Measurements from ENCODE around the gene ELP1. TPM values are rescaled to one million over a fixed set of nuclear protein-coding genes. Genes with fewer than 3 reads are reported as not detected.
"Not testable (repeated sequence)": the region's sequence is repeated elsewhere in the genome, so short reads cannot be mapped to it uniquely, and the experiment has no call there.

ELP1 gene
- total and polyA plus RNA-seq, 5 donors from 2014 or later: 13.7 to 24.9 (median 20.0) TPM

DNA sequence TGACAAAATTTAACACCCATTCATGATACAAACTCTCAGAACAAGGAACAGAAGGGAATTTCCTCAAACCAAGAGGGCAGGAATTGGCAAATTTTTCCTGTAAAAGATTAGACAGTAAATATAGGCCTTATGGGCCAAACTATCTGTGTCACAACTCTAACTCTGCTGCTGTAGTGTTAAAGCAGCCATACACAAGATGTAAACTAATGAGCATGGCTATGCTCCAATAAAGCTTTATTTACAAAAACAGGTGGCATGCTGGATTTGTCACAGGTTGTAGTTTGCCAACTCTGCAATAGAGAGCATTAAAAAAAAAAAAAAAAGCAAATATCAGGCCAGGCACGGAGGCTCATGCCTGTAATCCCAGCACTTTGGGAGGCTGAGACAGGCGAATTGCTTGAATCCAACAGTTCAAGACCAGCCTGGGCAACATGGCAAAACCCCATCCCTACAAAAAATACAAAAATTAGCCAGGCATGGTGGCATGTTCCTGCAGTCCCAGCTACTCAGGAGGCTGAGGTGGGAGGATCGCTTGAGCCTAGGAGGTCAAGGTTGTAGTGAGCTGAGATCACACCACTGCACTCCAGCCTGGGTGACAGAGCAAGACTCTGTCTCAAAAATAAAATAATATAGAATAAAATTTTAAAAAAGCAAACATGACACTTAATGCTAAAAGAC is 47.2 kb downstream of the ELP1 start:
- H3K27me3 ChIP-seq (ENCODE audit: control insufficient read depth, insufficient read depth, low read length); H3K9me3 ChIP-seq (ENCODE audit: control insufficient read depth in 2 of 2, low read length in 2 of 2); H3K9me3 Mint-ChIP-seq; H3K27ac Mint-ChIP-seq; H3K4me3 ChIP-seq (ENCODE audit: low read depth, low read length); H3K4me3 Mint-ChIP-seq; DNase-seq; H3K27ac ChIP-seq (ENCODE audit: insufficient read depth, low read length, poor library complexity, severe bottlenecking); ATAC-seq (ENCODE audit: low read depth in 2 of 2); H3K4me1 Mint-ChIP-seq; H3K4me1 ChIP-seq (ENCODE audit: control insufficient read depth, insufficient read depth, low read length, poor library complexity, severe bottlenecking); H3K27me3 Mint-ChIP-seq: not testable (repeated sequence)
- H3K36me3 ChIP-seq (ENCODE audit: control insufficient read depth, insufficient read depth, low read length): peaks cover 55% of the 10 kb centered on the region
- peaks cover 58% of the 10 kb centered on the region for H3K36me3 Mint-ChIP-seq

DNA sequence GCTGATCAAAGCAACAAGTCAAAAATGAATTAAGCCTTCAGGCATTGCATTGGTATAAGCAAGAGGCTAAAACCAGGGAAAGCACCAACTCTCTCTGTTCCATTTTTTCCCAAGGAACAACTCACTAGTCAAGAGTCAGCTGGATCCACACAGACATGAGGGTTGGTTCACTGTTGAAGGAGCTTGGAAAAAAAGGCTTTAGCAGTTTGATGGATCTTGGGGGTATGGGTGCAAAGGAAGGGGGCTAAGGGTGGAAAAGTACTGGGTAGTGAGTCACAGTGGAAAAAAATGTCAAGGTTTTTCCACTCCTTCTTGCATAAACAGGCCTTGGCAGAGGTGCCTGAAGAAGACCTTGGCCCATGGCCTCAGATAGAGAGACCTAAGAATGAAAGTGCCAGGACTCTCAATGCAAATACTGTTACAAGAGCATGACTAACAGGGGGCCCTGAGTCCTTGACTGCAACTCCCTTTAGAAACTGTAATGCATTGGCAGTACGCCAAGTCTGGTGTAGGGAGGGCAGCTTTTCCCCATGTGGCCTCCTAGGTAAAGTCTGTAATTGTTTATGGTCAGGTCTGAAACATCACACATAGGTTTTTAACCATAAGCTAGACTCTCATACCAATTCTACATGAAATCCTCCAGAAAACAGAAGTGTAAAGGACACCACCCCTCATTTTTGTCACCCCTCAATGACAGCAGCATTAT is 48.1 kb downstream of the ELP1 start:
- H3K27ac ChIP-seq (ENCODE audit: insufficient read depth, low read length, poor library complexity, severe bottlenecking): no peak overlapping the region
- H3K4me1 ChIP-seq (ENCODE audit: control insufficient read depth, insufficient read depth, low read length, poor library complexity, severe bottlenecking): no peaks in the 10 kb centered on the region
- H3K9me3 ChIP-seq (ENCODE audit: control insufficient read depth in 2 of 2, low read length in 2 of 2): no peaks in the 10 kb centered on the region
- ATAC-seq (ENCODE audit: low read depth in 2 of 2) (no peak), DNase-seq (peak in 1 of 3 donors; percentile 10)
- H3K4me3 Mint-ChIP-seq: no peak overlapping the region
- peaks cover 52% of the 10 kb centered on the region for H3K36me3 Mint-ChIP-seq
- H3K36me3 ChIP-seq (ENCODE audit: control insufficient read depth, insufficient read depth, low read length): peaks cover 49% of the 10 kb centered on the region
- no peaks in the 10 kb centered on the region for H3K27me3 ChIP-seq (ENCODE audit: control insufficient read depth, insufficient read depth, low read length)
- no peak overlapping the region for H3K4me3 ChIP-seq (ENCODE audit: low read depth, low read length)
- peaks cover 6 to 8% (median 7%) of the 10 kb centered on the region in 4 donors for H3K4me1 Mint-ChIP-seq
- H3K27me3 Mint-ChIP-seq: no peaks in the 10 kb centered on the region
- H3K27ac Mint-ChIP-seq: peak overlapping the region in 2 of 3 donors; percentile 24 to 36
- peaks cover 0 to 1% (median 0%) of the 10 kb centered on the region in 7 donors for H3K9me3 Mint-ChIP-seq

DNA sequence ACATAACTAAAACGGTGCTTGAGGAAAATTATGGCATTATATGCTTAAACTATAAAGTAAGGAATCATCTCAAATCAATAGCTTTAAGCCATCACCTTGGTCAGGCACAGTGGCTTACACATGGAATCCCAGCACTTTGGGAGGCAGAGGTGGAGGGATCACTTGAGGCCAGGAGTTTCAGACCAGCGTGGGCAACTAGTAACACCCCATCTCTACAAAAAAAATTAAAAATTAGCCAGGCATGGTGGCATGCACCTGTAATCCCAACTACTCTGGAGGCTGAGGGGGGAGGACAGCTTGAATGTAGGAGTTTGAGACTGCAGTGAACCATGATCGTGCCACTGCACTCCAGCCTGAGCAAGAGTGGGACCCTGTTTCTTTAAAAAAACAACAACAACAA is 49.2 kb downstream of the ELP1 start:
- ATAC-seq (ENCODE audit: low read depth in 2 of 2) (no peak), DNase-seq (no peak)
- Histone ChIP-seq H3K36me3 (ENCODE audit: control insufficient read depth, insufficient read depth, low read length) (peaks cover 48% of the 10 kb centered on the region), H3K4me1 (ENCODE audit: control insufficient read depth, insufficient read depth, low read length, poor library complexity, severe bottlenecking) (no peaks in the 10 kb centered on the region), H3K4me3 (ENCODE audit: low read depth, low read length) (no peak overlapping the region), H3K27ac (ENCODE audit: insufficient read depth, low read length, poor library complexity, severe bottlenecking) (no peak overlapping the region), H3K9me3 (ENCODE audit: control insufficient read depth in 2 of 2, low read length in 2 of 2) (no peaks in the 10 kb centered on the region), H3K27me3 (ENCODE audit: control insufficient read depth, insufficient read depth, low read length) (no peaks in the 10 kb centered on the region)
- H3K36me3 Mint-ChIP-seq: peaks cover 53% of the 10 kb centered on the region
- no peak overlapping the region for H3K27ac Mint-ChIP-seq
- no peaks in the 10 kb centered on the region for H3K27me3 Mint-ChIP-seq
- H3K4me1 Mint-ChIP-seq: peaks cover 6 to 8% (median 7%) of the 10 kb centered on the region in 4 donors
- H3K9me3 Mint-ChIP-seq: peaks cover 0 to 1% (median 0%) of the 10 kb centered on the region in 7 donors
- no peak overlapping the region for H3K4me3 Mint-ChIP-seq

DNA sequence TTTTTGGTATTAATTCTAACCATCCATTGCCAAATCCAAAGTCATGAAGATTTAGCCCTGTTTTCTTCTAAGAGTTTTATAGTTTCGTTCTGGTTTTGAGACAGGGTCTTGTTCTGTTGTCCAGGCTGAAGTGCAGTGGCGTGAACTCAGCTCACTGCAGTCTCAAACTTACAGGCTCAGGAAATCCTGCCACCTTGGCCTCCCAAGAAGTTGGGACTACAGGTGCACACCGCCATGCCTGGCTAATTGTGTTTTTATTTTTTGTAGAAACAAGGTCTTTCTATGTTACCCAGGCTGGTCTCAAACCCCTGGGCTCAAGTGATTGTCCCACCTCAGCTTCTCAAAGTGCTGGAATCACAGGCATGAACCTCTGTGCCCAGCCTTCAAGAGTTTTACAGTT is 50.8 kb downstream of the ELP1 start:
- Mint-ChIP-seq H3K4me1 (peaks cover 6 to 8% (median 7%) of the 10 kb centered on the region in 4 donors), H3K9me3 (peaks cover 0 to 1% (median 0%) of the 10 kb centered on the region in 7 donors), H3K36me3 (peaks cover 62% of the 10 kb centered on the region), H3K27ac (no peak overlapping the region), H3K4me3 (no peak overlapping the region), H3K27me3 (no peaks in the 10 kb centered on the region)
- no peaks in the 10 kb centered on the region for H3K4me1 ChIP-seq (ENCODE audit: control insufficient read depth, insufficient read depth, low read length, poor library complexity, severe bottlenecking)
- peaks cover 49% of the 10 kb centered on the region for H3K36me3 ChIP-seq (ENCODE audit: control insufficient read depth, insufficient read depth, low read length)
- H3K27ac ChIP-seq (ENCODE audit: insufficient read depth, low read length, poor library complexity, severe bottlenecking): no peak overlapping the region
- DNase-seq (no peak), ATAC-seq (ENCODE audit: low read depth in 2 of 2) (no peak)
- H3K27me3 ChIP-seq (ENCODE audit: control insufficient read depth, insufficient read depth, low read length): no peaks in the 10 kb centered on the region
- no peaks in the 10 kb centered on the region for H3K9me3 ChIP-seq (ENCODE audit: control insufficient read depth in 2 of 2, low read length in 2 of 2)
- H3K4me3 ChIP-seq (ENCODE audit: low read depth, low read length): no peak overlapping the region

DNA sequence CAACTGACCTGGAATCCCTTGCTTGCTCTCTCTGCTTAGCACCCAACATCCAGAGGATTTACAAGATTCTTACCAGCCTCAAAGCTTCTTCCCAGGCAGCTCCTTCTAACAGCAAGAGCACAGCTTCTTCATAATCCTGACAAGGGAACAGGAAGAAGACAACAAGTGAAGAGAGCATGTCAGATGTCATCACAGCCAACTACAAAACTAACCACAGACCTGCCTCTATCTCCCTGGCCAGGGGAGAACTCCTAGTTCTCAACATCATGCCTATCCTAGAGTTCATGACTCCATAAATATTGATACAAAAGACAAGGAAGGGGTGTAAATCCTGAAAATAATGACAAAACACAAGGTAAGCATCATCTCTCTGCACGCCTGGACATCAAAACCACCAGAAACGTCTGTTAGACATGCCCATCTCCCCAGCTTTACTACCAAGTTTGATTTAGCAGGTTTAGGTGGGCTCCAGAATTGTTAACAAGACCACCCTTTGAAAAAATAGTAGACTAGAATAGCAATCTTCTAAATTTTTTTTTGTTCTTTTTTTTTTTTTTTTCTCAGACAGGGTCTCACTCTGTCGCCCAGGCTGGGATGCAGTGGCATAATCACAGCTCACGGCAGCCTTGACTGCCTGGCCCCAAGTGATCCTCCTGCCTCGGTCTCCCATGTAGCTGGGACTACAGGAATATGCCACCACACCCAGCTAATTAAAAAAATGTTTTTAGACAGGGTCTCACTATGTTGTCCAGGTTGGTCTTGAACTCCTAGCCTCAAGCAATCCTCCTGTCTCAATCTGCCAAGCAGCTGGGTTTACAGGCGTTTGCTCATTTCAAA is 51.7 kb downstream of the ELP1 start:
- no peaks in the 10 kb centered on the region for H3K27me3 Mint-ChIP-seq
- ATAC-seq (ENCODE audit: low read depth in 2 of 2) (no peak), DNase-seq (no peak)
- peak overlapping the region in 1 of 3 donors; percentile 61 for H3K27ac Mint-ChIP-seq
- Histone ChIP-seq H3K36me3 (ENCODE audit: control insufficient read depth, insufficient read depth, low read length) (peaks cover 51% of the 10 kb centered on the region), H3K9me3 (ENCODE audit: control insufficient read depth in 2 of 2, low read length in 2 of 2) (no peaks in the 10 kb centered on the region), H3K4me1 (ENCODE audit: control insufficient read depth, insufficient read depth, low read length, poor library complexity, severe bottlenecking) (no peaks in the 10 kb centered on the region), H3K27ac (ENCODE audit: insufficient read depth, low read length, poor library complexity, severe bottlenecking) (no peak overlapping the region), H3K27me3 (ENCODE audit: control insufficient read depth, insufficient read depth, low read length) (no peaks in the 10 kb centered on the region), H3K4me3 (ENCODE audit: low read depth, low read length) (no peak overlapping the region)
- H3K9me3 Mint-ChIP-seq: peaks cover 0 to 1% (median 0%) of the 10 kb centered on the region in 7 donors
- no peak overlapping the region for H3K4me3 Mint-ChIP-seq
- peaks cover 66% of the 10 kb centered on the region for H3K36me3 Mint-ChIP-seq
- peaks cover 6 to 8% (median 7%) of the 10 kb centered on the region in 4 donors for H3K4me1 Mint-ChIP-seq

DNA sequence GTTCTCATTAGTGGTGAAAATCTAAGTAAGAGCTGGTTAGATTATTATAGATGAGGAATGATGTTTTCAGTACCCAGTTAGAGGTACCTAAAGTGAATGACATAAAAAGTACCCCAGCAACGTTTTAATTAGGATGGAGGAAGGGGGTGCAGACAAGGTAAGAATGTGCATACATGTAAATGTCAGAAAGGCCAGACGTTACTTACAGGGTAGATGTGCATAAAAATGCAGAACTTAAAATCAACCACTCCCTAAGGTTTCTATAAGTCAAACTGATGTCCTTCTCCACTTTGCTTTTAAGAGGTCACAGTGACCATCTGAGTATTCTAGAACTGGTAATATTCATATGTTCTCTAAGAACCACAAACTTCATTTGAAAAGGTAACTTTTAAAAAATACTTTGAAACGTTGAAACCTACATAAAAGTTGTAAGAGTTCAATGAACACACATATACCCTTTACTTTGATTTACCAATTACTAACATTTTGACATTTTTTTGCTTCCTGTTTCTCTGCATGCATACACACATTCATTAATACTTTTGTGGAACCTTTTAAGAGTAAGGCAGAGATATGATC is 53.1 kb downstream of the ELP1 start:
- Mint-ChIP-seq H3K36me3 (peaks cover 69% of the 10 kb centered on the region), H3K4me1 (peaks cover under 1 to 6% (median 2%) of the 10 kb centered on the region in 4 donors), H3K9me3 (peaks cover 0 to 1% (median 0%) of the 10 kb centered on the region in 7 donors), H3K27ac (no peak overlapping the region), H3K4me3 (no peak overlapping the region), H3K27me3 (no peaks in the 10 kb centered on the region)
- H3K27ac ChIP-seq (ENCODE audit: insufficient read depth, low read length, poor library complexity, severe bottlenecking): no peak overlapping the region
- H3K9me3 ChIP-seq (ENCODE audit: control insufficient read depth in 2 of 2, low read length in 2 of 2): no peaks in the 10 kb centered on the region
- H3K27me3 ChIP-seq (ENCODE audit: control insufficient read depth, insufficient read depth, low read length): no peaks in the 10 kb centered on the region
- peaks cover 61% of the 10 kb centered on the region for H3K36me3 ChIP-seq (ENCODE audit: control insufficient read depth, insufficient read depth, low read length)
- ATAC-seq (ENCODE audit: low read depth in 2 of 2) (no peak), DNase-seq (no peak)
- no peak overlapping the region for H3K4me3 ChIP-seq (ENCODE audit: low read depth, low read length)
- H3K4me1 ChIP-seq (ENCODE audit: control insufficient read depth, insufficient read depth, low read length, poor library complexity, severe bottlenecking): no peaks in the 10 kb centered on the region

DNA sequence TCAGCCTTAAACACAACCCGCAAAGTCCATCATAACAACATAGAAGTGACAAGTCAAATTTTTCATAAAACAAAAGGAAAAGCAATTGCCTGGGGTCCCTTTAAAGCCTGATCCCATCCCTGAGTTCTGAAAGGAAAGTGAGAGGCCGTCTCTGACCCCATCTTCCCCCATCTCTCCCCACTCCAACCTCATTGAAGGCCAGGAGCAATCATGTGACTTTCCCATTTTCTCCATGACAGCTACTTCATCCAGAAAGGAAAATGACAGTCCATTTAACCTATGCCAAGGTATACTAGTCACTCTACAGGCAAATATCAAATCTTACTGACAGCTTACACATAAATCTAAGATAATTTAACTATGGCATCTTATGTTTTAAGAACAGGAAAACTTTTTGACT is 56.4 kb downstream of the ELP1 start:
- Histone ChIP-seq H3K4me3 (ENCODE audit: low read depth, low read length) (no peak overlapping the region), H3K27ac (ENCODE audit: insufficient read depth, low read length, poor library complexity, severe bottlenecking) (no peak overlapping the region), H3K36me3 (ENCODE audit: control insufficient read depth, insufficient read depth, low read length) (peaks cover 84% of the 10 kb centered on the region), H3K27me3 (ENCODE audit: control insufficient read depth, insufficient read depth, low read length) (no peaks in the 10 kb centered on the region), H3K4me1 (ENCODE audit: control insufficient read depth, insufficient read depth, low read length, poor library complexity, severe bottlenecking) (no peaks in the 10 kb centered on the region), H3K9me3 (ENCODE audit: control insufficient read depth in 2 of 2, low read length in 2 of 2) (no peaks in the 10 kb centered on the region)
- Mint-ChIP-seq H3K4me3 (no peak overlapping the region), H3K27me3 (no peaks in the 10 kb centered on the region), H3K9me3 (peaks cover 0 to 1% (median 0%) of the 10 kb centered on the region in 7 donors), H3K4me1 (no peaks in the 10 kb centered on the region), H3K36me3 (peaks cover 73% of the 10 kb centered on the region), H3K27ac (no peak overlapping the region)
- DNase-seq: no peak
- no peak for ATAC-seq (ENCODE audit: low read depth in 2 of 2)
